IPS-20b (cell line): ENCODE data around the gene ZNF891.
A peak's percentile ranks its signal among the peaks of the same experiment; 100 is the strongest.

Source experiments
- H3K27ac ChIP-seq: one replicate; pipeline ENCODE4 v1.5.1; 2013; ENCODE audit warnings: low read length
- H3K27me3 ChIP-seq: 2 replicates; pipeline ENCODE4 v1.6.1; 2013; ENCODE audit warnings: mild to moderate bottlenecking, low read length, inconsistent platforms; ENCODE audit not compliant: insufficient read depth
- H3K36me3 ChIP-seq: 2 replicates; pipeline ENCODE4 v1.6.1; 2013; ENCODE audit warnings: low read depth, mild to moderate bottlenecking, inconsistent platforms, low read length, moderate library complexity; ENCODE audit not compliant: insufficient read depth
- H3K4me1 ChIP-seq: 2 replicates; pipeline ENCODE4 v1.6.1; 2013; ENCODE audit warnings: mild to moderate bottlenecking, control low read depth, inconsistent platforms, low read length, moderate library complexity; ENCODE audit not compliant: insufficient read depth
- H3K4me3 ChIP-seq: 2 replicates; pipeline ENCODE4 v1.5.1; 2013; ENCODE audit warnings: mild to moderate bottlenecking, low read length, inconsistent platforms
- H3K9ac ChIP-seq: 2 replicates; pipeline ENCODE4 v1.6.1; 2013; ENCODE audit warnings: low read depth, mild to moderate bottlenecking, inconsistent platforms, low read length, moderate library complexity
- H3K9me3 ChIP-seq: 2 replicates; pipeline ENCODE4 v1.6.1; 2013; ENCODE audit warnings: mild to moderate bottlenecking, low read depth, low read length, inconsistent platforms; ENCODE audit not compliant: insufficient read depth

ZNF891 gene

DNA sequence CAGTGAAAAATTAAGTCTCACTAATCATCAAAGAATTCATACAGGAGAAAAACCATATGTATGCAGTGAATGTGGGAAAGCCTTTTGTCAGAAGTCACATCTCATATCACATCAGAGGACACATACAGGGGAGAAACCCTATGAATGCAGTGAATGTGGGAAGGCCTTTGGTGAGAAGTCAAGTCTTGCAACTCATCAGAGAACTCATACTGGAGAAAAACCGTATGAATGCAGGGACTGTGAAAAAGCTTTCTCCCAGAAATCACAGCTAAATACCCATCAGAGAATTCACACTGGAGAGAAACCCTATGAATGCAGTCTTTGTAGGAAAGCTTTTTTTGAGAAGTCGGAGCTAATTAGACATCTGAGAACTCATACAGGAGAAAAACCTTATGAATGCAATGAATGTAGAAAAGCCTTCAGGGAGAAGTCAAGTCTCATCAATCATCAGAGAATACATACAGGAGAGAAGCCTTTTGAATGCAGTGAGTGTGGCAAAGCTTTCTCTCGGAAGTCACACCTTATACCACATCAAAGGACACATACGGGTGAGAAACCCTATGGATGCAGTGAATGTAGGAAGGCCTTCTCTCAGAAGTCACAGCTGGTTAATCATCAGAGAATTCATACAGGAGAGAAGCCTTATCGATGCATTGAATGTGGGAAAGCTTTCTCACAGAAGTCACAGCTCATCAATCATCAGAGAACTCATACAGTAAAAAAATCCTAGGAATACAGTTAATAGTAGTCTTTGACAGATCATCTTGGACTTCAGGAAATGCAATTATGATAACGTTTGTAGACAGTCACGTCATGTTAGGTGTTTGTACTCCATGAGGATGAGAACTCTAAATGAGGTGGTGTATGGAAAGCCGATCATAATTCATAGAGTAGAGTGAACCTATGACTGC is 71.6 kb downstream of the ZNF891 start:
- peak overlapping the region; percentile 33 for H3K4me3 ChIP-seq
- H3K9me3 ChIP-seq, result peaks cover 95% of the 10 kb centered on the region
- H3K27ac ChIP-seq, result no peak overlapping the region
- peaks cover 65% of the 10 kb centered on the region for H3K36me3 ChIP-seq
- no peaks in the 10 kb centered on the region for H3K27me3 ChIP-seq
- H3K4me1 ChIP-seq, result no peaks in the 10 kb centered on the region
- H3K9ac ChIP-seq, result no peak overlapping the region

DNA sequence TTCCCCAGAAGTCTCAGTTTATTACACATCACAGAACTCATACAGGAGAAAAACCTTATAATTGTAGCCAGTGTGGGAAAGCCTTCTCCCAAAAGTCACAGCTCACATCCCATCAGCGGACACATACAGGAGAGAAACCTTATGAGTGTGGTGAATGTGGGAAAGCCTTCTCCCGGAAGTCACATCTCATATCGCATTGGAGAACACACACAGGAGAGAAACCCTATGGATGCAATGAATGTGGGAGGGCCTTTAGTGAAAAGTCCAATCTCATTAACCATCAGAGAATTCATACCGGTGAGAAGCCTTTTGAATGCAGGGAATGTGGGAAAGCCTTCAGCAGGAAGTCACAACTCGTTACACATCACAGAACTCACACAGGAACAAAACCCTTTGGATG is 72.6 kb downstream of the ZNF891 start:
- Histone ChIP-seq H3K9me3 (peaks cover 95% of the 10 kb centered on the region), H3K36me3 (peaks cover 75% of the 10 kb centered on the region), H3K27me3 (no peaks in the 10 kb centered on the region), H3K27ac (no peak overlapping the region), H3K9ac (no peak overlapping the region), H3K4me1 (no peaks in the 10 kb centered on the region), H3K4me3 (peak overlapping the region; percentile 33)
